ENCODE results near the gene WDR38. TPM values are rescaled to one million over a fixed set of nuclear protein-coding genes. Genes with fewer than 3 reads are reported as not detected.

The WDR38 gene
- total and polyA plus RNA-seq, 9 of the 15 experiments (the other 6 are each of a cell fraction or from before 2014, with no cell fraction given): not detected

- TF ChIP-seq MAZ (CRISPR knock-in tag; conservative IDR thresholded peaks at IDR 0.05 in 1 of 2, IDR thresholded peaks at IDR 0.05 in 1 of 2) (peak; percentile 93 to 94), ELF1 (tag; IDR thresholded peaks at IDR 0.05) (peak; percentile 80), GTF2F1 (IDR thresholded peaks at IDR 0.05; ENCODE audit: low read depth, low read length) (peak; percentile 91), ZBTB26 (CRISPR knock-in tag; IDR thresholded peaks at IDR 0.05) (0 out of 2 replicates have a peak, but pooled peaks have one; percentile 6), MBD2 (IDR thresholded peaks at IDR 0.05; ENCODE audit: borderline replicate concordance, low read depth) (peak; percentile 92), ZNF639 (CRISPR knock-in tag; conservative IDR thresholded peaks at IDR 0.05 in 1 of 2, IDR thresholded peaks at IDR 0.05 in 1 of 2) (peak in 1 of 2 experiments; percentile 85; a peak in 2 of 4 replicates), LCOR (CRISPR knock-in tag; IDR thresholded peaks at IDR 0.05) (peak; percentile 54; the same call in 1 of the 2 replicates), ZNF830 (CRISPR knock-in tag; IDR thresholded peaks at IDR 0.05) (0 out of 2 replicates have a peak, but pooled peaks have one; percentile 82), SIRT6 (IDR thresholded peaks at IDR 0.05; ENCODE audit: low read depth, low read length) (no peak), PRPF4 (IDR thresholded peaks at IDR 0.05; ENCODE audit: insufficient read depth, low read depth, low read length, poor library complexity, severe bottlenecking) (peak; percentile 95), SP1 (CRISPR knock-in tag; IDR thresholded peaks at IDR 0.05) (peak; percentile 100), VEZF1 (CRISPR knock-in tag; IDR thresholded peaks at IDR 0.05) (peak; percentile 92), ZNF551 (CRISPR knock-in tag; IDR thresholded peaks at IDR 0.05) (no peak), FOXK1 (CRISPR knock-in tag; IDR thresholded peaks at IDR 0.05; ENCODE audit: borderline replicate concordance) (peak; percentile 67; the same call in 1 of the 2 replicates), ZNF197 (CRISPR knock-in tag; IDR thresholded peaks at IDR 0.05; ENCODE audit: low read depth) (no peak), ZNF263 (CRISPR knock-in tag; IDR thresholded peaks at IDR 0.05; ENCODE audit: borderline replicate concordance) (peak; percentile 77), POLR2AphosphoS2 (IDR thresholded peaks at IDR 0.05; ENCODE audit: low read length) (peak; percentile 64; the same call in 1 of the 2 replicates), FOXJ3 (CRISPR knock-in tag; IDR thresholded peaks at IDR 0.05) (no peak)
These were observed 8.3 kb downstream of the WDR38 start, which contains the start of the genes ARPC5L and RPL35 (continued) for GRCh38 chr9:124861342-124862229.

All from K562 (cell line).